HG03095 (cell line): Measurements from ENCODE around the gene PDYN.

Source experiments
- ATAC-seq: cut with Tn5 transposase; IDR thresholded peaks from one replicate; pipeline ENCODE4 v1.9.1; 2021; ENCODE audit warnings: moderate library complexity; ENCODE audit not compliant: unreplicated experiment

PDYN gene

DNA sequence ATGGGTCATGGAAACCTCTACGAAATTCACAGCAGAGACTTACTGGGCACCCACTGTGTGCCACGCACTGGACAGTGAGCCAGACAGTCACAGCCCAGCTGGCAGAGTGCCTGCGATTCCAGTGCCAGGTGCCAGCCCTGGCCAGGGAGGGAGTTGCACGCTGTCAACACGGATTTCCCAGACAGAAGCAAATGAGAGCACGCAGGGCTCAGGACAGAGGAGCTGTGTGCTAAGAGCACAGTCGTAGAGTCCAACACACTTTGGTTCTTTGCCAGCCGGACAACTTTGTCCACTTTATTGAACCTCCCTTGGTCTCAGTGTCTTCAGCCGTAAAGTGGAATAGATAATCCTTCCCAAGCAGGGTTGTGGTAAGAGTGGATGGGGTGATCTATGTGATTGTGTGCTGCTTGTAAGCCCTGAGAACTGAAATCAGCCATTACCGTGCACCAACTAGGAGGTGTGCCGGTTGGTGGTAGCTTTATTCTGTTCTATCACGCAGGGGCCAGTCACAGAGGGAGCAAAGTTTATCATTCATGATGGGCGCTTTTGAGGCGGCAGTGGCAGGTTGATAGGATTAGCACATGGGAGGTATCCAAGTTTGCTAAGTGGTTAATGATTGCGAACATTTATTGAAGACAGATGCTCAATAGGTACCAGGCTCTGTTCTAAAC lies 58.0 kb downstream of the PDYN start:
- ATAC-seq = no peak

DNA sequence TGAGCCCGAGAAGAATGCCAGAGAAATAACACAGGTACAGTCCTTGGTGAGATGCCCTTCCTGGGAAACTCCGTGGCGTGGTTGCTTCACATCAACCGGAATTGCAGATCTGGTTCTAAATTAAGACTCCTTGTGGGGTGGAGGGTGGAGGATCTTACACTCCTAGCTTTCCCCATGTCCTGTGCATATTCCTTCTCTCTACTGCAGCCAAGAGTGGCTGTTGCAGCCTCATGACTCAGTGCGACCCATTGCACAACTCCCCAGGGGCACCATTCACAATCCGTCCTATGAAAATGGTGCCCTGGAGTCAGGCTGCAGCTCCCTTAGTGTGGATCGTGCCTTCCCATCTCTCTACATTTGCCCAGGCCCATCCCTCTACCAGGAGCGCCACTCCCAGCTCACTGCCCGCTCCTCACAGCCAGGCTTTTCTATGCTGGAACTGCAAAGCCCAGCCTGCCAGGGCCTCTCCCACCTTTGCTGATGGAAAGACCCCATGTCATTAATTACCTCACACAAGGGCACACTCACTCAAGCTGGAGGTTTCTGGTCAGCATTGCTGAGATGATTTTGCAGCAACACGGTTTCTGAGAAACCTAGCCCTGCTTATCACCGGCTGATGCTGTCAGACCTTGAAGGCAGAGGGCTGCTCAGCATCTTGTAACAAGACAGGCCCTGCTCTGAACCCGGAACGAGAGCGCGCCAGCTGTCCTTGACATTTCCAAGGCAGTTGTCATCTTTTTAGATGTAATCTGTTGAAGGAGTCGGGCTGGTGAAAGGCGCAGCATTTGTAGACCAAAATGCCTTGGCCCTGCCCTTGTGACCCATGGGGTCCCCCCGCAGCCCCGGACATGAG lies 58.9 kb downstream of the PDYN start:
- no peak for ATAC-seq

DNA sequence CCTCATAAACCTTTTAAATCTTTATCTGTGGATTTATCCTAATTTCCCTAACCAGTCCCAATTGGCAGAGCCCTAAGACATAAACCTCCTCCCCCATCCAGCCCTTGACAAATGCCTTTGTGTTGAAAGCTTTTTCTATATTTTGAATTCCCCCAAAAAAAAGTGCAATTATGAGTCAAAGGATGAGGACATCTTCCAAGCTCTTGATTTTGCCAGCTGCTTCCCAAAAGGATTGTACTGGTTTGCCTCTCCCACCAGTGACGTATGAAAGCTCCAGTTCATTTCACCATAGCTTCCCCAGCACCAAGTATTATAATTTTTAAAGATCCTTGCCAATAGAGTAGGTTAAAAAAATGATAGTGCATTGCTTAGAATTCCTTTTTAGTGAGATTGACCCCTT lies 59.7 kb downstream of the PDYN start:
- no peak for ATAC-seq

DNA sequence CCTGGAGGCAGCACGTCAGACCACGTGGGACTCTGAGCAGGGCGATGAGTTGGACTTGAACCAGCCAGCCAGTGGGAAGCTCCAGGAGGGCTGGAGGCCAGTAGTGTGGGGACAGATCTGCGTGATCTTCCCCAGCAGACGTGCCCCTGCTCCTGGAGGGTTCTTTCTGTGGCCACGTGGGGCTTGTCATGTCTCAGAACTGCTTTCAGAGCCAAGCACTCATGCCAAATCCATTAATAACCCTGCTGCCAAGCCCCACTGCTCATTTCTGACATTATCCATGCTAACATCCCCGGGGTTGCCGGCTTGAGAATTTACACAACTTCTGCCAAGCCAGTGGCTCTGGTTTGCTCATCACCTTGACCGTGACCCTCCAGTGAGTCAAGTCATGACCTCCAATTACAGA lies 60.4 kb downstream of the PDYN start:
- ATAC-seq = no peak

DNA sequence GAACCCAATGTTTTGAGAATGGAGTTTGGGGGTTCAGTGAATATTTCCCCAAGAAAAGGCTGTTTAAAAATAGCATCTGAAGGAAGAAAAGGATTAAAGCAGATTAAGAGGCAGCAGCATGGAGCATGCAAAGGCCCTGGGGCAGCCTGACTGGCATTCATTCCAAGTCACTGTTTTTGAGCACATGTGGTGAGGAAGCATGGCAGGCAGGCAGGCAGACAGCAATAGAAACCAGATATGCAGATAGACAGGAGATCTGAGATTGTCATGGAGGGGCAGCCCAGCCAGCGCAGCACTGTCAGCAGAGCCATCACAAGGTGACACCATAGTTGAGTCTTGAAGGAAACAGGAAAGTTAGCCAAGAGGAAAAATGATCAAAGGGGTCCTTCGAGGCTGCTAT lies 60.9 kb downstream of the PDYN start:
- no peak for ATAC-seq

DNA sequence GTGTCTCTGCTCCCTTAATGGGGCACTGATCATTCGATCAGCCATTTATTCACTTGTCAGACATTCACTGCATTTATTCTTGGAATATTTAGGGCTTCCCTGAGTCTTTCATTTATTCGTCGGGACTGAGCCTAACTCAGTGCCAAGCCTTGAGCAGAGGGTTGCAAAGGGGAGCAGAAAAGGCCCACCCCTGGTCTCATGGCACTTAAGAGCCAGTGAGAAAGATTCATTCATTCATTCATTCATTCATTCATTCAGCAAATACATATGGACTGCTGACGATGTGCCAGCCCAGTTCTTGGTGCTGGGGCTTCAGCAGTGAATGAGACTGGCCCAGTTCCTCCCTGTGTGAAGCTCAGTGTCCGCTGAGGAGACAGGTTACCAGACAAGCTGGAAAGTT lies 62.0 kb downstream of the PDYN start:
- ATAC-seq = no peak

DNA sequence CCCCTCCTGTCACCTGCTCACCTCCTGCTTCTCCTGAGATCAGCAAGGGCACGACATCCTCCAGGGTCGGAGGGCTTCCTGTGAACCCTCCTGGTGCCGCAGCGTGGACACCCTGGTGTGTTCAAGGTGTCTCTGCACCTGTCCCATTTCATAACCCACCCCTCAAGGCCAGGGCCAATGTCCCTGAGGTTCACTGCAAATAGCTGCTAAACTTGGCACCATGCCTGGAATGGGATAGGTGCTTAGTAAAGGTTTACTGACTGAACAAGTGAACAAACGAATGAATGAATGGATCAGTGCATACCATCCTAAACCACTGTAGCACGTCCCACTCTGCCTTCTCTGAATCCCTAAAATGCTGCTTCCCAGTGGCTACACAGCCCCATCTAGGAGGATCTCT lies 63.7 kb downstream of the PDYN start:
- ATAC-seq = no peak

DNA sequence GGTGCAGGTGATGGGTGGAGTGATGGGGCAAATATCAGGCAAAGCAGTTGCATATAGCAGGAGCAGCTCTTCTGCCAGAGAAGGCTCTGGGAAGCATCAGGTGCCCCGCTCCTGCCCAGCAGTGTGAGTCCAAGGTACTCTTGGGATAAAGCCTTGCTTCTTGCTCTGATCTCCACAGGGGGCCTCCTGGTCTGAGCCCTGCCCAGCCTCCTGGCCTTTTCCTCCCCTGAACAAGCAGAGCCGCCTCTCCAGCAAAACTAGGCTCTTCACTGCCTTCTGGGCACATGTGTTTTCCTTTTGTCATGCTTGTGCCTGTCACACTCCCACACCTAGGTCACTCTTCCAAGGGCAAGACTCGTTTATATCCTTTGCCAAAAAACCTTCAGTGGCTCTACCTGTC lies 64.4 kb downstream of the PDYN start:
- no peak for ATAC-seq

DNA sequence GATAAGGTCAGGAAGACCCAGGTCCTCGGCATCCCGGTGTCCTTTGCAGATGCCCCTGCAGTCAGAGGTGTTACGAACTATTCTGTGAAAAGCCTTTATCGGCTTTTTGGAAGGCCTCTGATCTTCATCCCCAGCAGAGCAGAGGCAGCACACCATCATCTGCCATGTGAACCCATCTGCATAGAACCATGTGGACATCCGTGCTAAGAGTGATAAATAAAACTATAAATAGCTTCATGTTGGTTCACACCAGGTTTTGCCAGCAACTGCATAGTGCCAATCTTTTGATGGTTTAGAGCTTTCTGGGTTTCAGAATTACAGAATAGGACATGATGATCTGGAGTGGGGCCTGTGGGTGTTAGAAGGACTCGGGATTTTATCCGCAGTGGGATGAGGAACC lies 65.1 kb downstream of the PDYN start:
- ATAC-seq = no peak
